Measurements from ENCODE around the gene CDH16.

The CDH16 gene

DNA sequence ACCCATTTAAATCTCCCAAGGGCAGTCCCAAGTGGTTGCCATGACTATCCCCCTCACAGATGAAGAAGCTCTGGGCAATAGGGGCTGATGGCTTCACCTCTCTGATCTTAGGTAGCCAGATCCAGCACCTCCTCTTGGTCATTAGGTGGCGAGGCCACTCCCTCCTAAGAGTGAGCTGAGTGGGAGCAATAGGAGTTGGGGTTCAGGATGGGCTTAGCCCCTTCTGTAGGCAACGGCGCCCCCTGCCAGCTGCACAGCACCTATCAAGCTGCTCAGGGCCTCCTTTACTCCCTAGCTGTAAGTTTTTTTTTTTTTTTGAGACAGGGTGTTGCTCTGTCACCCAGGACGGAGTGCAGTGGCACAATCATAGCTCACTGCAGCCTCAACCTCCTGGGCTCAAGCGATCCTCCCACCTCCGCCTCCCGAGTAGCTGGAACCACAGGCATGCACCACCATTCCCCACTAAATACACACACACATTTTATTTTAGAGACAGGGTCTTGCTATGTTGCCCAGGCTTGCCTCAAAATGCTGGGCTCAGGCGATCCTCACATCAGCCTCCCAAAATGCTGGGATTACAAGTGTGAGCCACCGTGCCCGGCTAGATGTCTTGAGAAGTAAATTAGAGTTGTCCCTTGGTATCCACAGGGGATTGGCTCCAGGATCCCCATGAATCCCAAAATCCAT lies 10.2 kb upstream of the CDH16 start:
- FAIRE-seq (peak; percentile 87), DNase-seq (ENCODE audit: insufficient read length, low spot score) (peak; percentile 43)

- FAIRE-seq = peak; percentile 97
Measured at GRCh38 chr16:66927918-66928649, 9.4 kb upstream of the CDH16 start.

GRCh38 chr16:66926961-66927436 lies 8.3 kb upstream of the CDH16 start:
- peak; percentile 86 for FAIRE-seq
- DNase-seq (ENCODE audit: insufficient read length, low spot score) = peak; percentile 90

More at GRCh38 chr16:66927918-66928649, 9.4 kb upstream of the CDH16 start:
- DNase-seq (ENCODE audit: insufficient read length, low spot score) = no peak

GRCh38 chr16:66926171-66926947 lies 7.7 kb upstream of the CDH16 start:
- DNase-seq (ENCODE audit: insufficient read length, low spot score) (no peak), FAIRE-seq (peak; percentile 42)

DNA sequence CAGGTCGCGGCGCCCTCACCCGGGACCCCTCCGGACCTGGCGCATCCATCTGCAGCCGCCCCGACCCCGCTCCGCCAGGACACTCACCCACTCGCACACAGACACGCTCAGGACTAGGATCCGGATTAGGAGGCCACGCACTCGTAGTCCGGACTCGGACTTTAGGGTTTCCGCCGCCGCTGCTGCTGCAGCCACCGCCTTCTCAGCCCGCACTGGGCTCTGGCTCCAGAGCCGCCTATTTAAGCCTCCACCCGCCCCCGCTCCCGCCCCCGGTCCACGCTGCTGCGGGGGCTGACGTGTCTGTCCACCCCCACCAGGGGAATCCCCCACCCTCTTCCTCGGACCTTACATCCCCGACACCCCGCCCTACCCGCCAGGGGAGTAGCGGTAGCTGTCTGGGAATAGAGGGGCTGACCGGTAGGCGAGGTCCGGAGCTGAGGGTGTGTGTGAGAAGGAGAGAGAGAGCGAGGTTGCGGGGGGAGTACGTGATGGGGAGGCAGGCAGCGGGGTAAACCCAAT lies 6.7 kb upstream of the CDH16 start, which contains the start of gene RRAD:
Gene RRAD (minus strand): TSS at position 214 of the 519 bp plus-strand sequence. CDS start 356 bp downstream, outside the sequence.
- DNase-seq (ENCODE audit: insufficient read length, low spot score) = no peak
- no peak for FAIRE-seq

DNA sequence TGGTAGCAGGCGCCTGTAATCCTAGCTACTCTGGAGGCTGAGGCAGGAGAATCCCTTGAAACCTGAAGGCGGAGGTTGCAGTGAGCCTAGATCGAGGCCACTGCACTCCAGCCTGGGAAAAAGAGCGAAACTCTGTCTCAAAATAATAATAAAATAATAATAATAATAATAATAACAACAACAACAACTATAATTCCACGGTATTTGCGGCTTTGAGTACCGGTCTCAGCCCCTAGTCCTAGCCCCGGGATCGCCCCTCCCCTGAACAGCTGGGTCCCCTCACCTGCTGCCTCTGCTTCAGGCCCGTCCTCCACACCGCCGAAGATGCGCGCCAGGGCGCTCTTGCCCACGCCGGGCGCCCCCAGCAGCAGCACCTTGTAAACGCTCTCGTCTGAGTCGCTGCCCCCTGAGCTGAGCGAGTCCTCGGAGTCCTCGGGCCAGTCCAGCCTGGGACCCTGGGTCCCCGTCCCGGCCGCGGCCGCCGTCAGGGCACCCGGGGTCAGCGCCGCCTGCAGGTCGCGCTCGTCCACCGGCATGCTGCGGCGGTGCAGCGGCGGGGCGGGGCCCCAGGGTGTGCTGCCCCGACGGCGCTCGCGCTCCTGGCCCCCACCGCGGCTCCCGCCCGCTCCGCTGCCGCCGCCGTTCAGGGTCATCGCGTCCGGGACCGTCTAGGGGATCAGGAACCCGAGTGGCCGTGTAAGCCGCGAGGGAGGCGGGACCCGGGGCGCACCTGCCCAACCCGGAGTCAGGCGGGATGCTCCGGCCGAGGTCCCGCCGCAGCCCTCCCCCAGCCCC lies 6.0 kb upstream of the CDH16 start:
- DNase-seq (ENCODE audit: insufficient read length, low spot score) (no peak), FAIRE-seq (no peak)

DNA sequence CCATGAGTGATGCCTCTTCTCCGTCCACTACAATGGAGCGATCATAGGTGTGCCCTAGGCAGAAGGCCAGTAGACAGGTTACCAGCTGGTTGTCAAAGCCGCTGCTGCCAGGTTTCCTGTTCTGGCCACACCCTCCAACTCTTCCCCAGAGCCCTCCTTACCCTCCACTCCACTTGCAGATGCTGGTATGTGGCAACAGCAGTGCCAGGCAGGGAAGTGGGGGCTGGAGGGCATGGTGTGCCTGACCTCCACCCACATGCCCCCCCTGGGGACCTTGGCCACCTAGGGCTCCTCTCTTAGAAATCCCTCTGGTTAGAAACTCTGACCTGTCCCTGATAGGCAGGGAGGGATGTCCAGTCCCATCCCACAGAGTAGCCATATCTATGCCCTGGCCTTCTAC lies 5.2 kb upstream of the CDH16 start:
- no peak for DNase-seq (ENCODE audit: insufficient read length, low spot score)
- FAIRE-seq = no peak

DNA sequence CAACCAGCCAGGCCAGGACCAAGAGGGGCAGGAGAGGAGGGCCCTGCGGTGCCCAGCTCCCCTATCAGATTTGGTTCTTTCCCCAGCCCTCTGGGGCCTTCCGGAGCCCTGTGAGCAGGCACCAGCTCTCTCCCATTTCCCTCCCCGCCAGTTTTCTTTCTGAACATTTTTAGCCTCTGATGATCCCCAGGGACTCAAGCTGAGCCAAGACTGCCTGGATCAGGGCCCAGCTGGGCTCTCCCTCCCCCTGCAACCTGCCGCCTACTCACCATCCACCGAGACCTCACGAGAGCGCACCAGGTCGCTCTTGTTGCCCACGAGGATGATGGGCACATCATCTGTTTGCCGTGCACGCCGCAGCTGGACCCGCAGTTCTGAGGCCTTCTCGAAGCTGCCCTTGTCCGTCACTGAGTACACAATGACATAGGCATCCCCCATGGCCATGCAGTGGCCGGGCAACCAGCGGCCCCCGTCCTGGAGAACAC lies 4.6 kb upstream of the CDH16 start:
- FAIRE-seq = no peak
- DNase-seq (ENCODE audit: insufficient read length, low spot score) = no peak

DNA sequence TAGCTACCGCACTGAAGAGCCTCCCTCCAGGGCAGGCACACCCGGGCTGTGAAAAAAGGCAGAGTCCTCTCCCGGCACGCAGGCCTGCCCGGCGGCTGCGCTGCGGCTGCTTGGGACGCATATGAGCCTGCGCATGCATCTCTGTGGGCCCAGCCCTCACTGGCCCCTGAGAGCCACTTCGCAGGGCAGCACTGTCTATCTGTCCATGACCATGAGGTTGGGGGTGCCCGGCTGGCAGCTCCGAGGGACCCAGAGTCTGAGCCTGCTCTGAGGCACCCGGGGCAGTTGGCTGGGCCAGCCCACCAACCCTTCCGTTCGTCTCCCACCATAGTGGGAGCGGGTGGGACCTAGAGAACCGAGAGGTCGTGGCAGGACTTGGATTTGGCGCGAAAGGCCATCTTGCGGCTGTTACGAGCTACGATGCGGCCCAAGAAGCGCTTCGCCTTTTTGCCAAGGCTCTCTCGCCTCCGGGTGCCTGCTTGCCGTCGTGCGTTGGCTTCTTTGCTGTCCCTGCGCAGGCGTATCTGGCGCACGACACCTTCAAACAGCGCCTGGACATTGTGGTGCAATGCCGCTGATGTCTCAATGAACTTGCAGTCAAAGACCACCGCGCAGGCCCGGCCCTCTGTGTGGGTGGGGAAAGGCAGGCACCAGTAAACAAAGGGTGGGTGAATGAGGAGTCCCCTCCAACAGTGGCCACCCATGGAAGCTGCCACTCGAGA lies 3.2 kb upstream of the CDH16 start:
- FAIRE-seq (no peak), DNase-seq (ENCODE audit: insufficient read length, low spot score) (no peak)

DNA sequence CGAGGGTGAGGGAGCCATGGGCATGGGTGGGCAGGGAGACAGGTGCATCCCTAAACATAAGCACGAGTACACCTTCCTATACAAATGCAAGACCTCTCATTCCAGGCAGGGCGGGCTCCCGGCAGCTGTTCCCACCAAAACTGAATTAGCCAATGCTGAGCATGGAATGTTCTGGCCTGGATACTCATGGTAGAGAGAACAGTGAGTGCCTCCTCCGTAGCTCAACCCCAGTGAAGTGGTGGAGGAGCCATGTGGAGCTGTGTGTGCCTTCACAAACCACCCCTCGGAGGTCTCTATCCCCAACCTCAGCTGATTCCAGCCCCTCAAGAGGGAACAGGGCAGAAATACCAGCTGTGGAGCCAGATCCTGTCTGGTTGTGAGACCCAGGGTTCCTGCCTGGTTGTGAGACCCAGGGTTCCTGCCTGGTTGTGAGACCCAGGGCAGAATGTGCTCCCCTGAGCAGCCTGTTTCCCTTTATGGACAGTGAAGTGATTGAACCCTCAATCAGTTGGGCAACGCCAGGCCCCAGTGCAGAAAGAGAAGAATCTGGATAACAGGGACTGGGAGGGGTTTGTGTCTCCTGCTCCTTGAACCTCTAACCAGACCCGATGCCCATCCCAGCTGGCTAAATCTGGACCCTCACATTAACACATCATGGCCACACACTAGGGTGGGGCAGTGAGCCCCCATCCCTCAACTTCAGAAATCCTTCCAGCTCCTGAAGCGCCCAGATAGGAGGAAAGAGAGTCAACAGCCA lies 2.4 kb upstream of the CDH16 start:
- DNase-seq (ENCODE audit: insufficient read length, low spot score) = no peak
- FAIRE-seq = no peak

GRCh38 chr16:66920299-66920590 lies 1.6 kb upstream of the CDH16 start:
- FAIRE-seq = peak; percentile 67
- DNase-seq (ENCODE audit: insufficient read length, low spot score) = no peak

- peak; percentile 55 for FAIRE-seq
- DNase-seq (ENCODE audit: insufficient read length, low spot score) = no peak
Measured at GRCh38 chr16:66919569-66920298, 1.0 kb upstream of the CDH16 start.

DNA sequence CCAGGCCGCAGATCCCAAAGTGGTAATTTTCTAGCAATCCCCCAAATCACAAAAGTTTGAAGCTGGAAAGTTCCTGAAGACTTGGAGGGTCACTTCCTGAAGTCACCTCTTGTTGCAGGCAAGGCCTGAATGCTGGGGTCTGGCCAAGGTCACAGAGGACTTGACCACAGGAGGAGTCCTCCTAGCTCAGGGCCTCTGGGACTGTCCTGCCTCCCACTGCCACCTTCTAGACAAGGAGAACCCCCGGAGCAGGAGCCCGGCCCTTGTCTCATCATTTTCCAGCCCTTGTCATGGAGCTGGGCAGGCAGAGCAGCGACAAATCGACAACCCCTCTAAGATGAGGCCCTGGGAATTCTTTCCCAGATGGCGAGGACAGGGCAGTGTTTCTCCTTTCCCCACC lies 330 bp downstream of the CDH16 start:
- DNase-seq (ENCODE audit: insufficient read length, low spot score) = no peak
- no peak for FAIRE-seq

DNA sequence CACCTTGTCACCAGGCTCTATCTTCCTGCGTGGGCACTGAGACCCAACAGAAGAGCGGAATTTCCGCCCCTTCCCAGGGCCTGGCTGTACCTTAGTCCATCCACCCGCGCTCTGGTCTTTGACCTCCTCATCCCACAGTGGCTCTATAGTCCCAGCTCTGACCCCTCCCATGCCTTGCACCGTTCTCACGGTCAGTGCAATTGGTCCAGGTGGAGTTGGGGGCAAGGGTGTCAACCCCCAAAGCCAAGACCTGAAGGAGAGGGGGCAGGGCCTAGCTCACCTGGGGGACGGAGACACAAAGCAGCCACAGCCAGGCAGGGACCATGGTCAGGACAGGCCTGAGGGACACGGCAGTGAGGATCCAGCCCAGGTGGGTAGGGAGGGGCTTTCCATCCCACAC lies 944 bp downstream of the CDH16 start:
- FAIRE-seq (peak; percentile 49), DNase-seq (ENCODE audit: insufficient read length, low spot score) (no peak)

DNA sequence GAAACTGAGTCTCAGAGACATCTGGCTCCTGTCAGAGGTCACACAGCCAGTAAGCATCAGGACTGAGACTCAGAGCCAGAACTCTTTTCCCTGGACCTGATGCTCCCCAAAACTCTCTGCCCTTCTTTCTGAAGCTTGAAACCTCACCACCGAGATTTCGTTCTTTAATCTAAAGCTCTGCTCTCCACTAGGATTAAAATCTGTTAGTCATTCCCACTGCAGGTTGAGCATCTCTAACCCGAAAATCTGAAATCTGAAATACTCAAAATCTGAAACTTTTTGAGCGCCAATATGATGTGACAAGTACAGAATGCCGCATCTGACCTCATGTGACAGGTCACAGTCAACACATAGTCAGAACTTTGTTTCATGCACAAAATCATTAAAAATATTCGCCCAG lies 2.2 kb downstream of the CDH16 start:
- no peak for FAIRE-seq
- DNase-seq (ENCODE audit: insufficient read length, low spot score) = no peak

GRCh38 chr16:66915041-66915440 lies 3.6 kb downstream of the CDH16 start:
- no peak for DNase-seq (ENCODE audit: insufficient read length, low spot score)
- no peak for FAIRE-seq

DNA sequence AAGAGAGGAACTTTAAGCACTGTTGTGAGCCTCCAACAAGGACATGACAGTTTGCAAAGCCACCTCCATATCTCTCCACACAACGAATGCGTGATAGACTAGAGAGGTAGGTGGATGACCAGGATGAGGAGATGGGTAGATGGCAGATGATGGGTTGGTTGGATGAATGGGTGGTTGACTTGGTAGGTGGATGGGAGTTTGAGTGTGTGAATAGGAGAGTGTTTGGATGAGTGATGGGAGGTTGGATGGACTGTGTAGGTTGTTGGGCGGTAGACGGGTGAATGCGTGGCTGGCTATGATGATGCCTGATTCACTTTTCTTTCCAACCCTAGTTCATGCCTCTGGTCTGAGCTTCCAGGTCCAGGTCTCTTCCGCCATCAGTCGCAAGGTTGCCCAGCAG lies 4.1 kb downstream of the CDH16 start:
- FAIRE-seq (peak; percentile 83), DNase-seq (ENCODE audit: insufficient read length, low spot score) (no peak)

GRCh38 chr16:66913711-66914110 lies 5.0 kb downstream of the CDH16 start:
- no peak for FAIRE-seq

More at GRCh38 chr16:66913711-66914110, 5.0 kb downstream of the CDH16 start:
- DNase-seq (ENCODE audit: insufficient read length, low spot score) = no peak

All from HTR-8/SVneo (cell line).